NCI-H345 (cell line): ENCODE data around the gene PHC3.
A peak's percentile ranks its signal among the peaks of the same experiment; 100 is the strongest.

Experiments
- DNase-seq: peaks from one replicate; lab custom pipeline; 2025; lab: John Stamatoyannopoulos, UW

The PHC3 gene

GRCh38 chr3:170043506-170043905 lies 138.0 kb downstream of the PHC3 start:
- no peak for DNase-seq

DNA sequence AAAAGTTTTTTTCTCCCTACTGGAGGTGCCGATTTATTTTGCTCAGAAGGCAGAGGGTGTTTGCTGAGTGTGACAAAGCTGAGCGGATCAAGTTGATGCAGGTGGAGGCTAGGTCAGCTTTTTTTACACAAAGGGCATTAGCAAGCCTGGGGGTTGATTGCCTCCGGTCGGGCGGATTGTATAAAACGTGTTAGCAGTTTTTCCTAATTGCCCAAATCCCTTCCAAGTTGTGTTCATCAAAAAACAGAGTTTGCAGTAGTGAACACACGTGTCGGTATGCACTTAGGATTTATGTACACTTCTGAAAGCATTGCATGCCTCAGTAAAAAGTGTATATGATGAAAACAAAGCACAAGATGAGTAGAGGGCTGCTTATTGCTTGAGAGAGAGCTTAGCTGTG lies 141.1 kb downstream of the PHC3 start:
- no peak for DNase-seq

- peak; percentile 29 for DNase-seq
These were observed 143.0 kb downstream of the PHC3 start for GRCh38 chr3:170038434-170039110.
